HepG2 (cell line): ENCODE measurements around the gene MAP3K8. TPM values are rescaled to one million over a fixed set of nuclear protein-coding genes. Genes with fewer than 3 reads are reported as not detected.

ENCODE experiments used
- CBFB ChIP-seq: sonication (generic); formaldehyde crosslinking; IDR thresholded peaks from 2 replicates; pipeline ENCODE4 v1.4.0; 2020; ENCODE audit warnings: missing genetic modification reagents
- ELF1 ChIP-seq: sonication (generic); formaldehyde crosslinking; IDR thresholded peaks from 2 replicates; pipeline ENCODE4 v1.4.0; 2020; ENCODE audit warnings: missing genetic modification reagents
- HNF4A ChIP-seq: sonication (generic); formaldehyde crosslinking; IDR thresholded peaks from 2 replicates; pipeline ENCODE4 v1.4.0; 2020; ENCODE audit warnings: missing genetic modification reagents
- MYC ChIP-seq: sonication (generic); formaldehyde crosslinking; IDR thresholded peaks from 2 replicates; pipeline ENCODE4 v1.9.0; 2021; ENCODE audit warnings: missing genetic modification reagents, borderline replicate concordance
- NR2F6 ChIP-seq, 2 experiments: IDR thresholded peaks; 2 replicates each; pipeline ENCODE4 v1.6.1; 2016; ENCODE audit warnings: antibody characterized with exemption in 1 of 2, mild to moderate bottlenecking in 1 of 2
- PAF1 ChIP-seq: IDR thresholded peaks from 2 replicates; pipeline ENCODE4 v1.6.1; 2016; ENCODE audit warnings: missing genetic modification reagents, missing compliant biosample characterization
- PPARG ChIP-seq: conservative IDR thresholded peaks from 2 replicates; pipeline ENCODE4 v1.6.1; 2016; ENCODE audit warnings: missing biosample characterization, missing genetic modification reagents
- THAP11 ChIP-seq: IDR thresholded peaks from 2 replicates; pipeline ENCODE4 v1.6.1; 2016; ENCODE audit warnings: missing biosample characterization, missing genetic modification reagents
- ZFP62 ChIP-seq: sonication (generic); formaldehyde crosslinking; IDR thresholded peaks from 2 replicates; pipeline ENCODE4 v1.4.0; 2020; ENCODE audit warnings: missing genetic modification reagents
- ZFX ChIP-seq: sonication (generic); formaldehyde crosslinking; IDR thresholded peaks from 2 replicates; pipeline ENCODE4 v1.4.0; 2020; ENCODE audit warnings: mild to moderate bottlenecking, low read depth, missing genetic modification reagents, moderate library complexity
- ZNF253 ChIP-seq: sonication (generic); formaldehyde crosslinking; IDR thresholded peaks from 2 replicates; pipeline ENCODE4 v1.8.0; 2022; ENCODE audit warnings: mild to moderate bottlenecking, missing genetic modification reagents, borderline replicate concordance
- ZNF260 ChIP-seq: sonication (generic); formaldehyde crosslinking; IDR thresholded peaks from 2 replicates; pipeline ENCODE4 v1.4.0; 2020; ENCODE audit warnings: missing genetic modification reagents, low read depth, mild to moderate bottlenecking, borderline replicate concordance
- ZNF572 ChIP-seq: sonication (generic); formaldehyde crosslinking; IDR thresholded peaks from 2 replicates; pipeline ENCODE4 v1.5.1; 2020; ENCODE audit warnings: mild to moderate bottlenecking, missing genetic modification reagents
- ZNF607 ChIP-seq: sonication (generic); formaldehyde crosslinking; IDR thresholded peaks from 2 replicates; pipeline ENCODE4 v1.5.1; 2020; ENCODE audit warnings: missing genetic modification reagents, mild to moderate bottlenecking, borderline replicate concordance
- ZSCAN29 ChIP-seq: sonication (generic); formaldehyde crosslinking; conservative IDR thresholded peaks from 2 replicates; pipeline ENCODE4 v1.4.0; 2020; ENCODE audit warnings: mild to moderate bottlenecking, missing genetic modification reagents
- polyA plus RNA-seq, 8 experiments: library from polyadenylated mRNA; depleted of rRNA in 3 of 8; stranded (reverse) in 7 of 8; unstranded in 1 of 8; fragments of >200 nt; fragmentation: Illumina TruSeq in 4 of 8; extraction: Trizol in 4 of 8; gene quantifications; 2 replicates each; pipeline versions ENCODE4 v1.2.1 to v1.2.3, GENCODE V29; 2011 to 2016; ENCODE audit warnings: low read depth in 4 of 8, missing spikeins in 1 of 8, mixed read lengths in 1 of 8; ENCODE audit not compliant: insufficient read depth in 1 of 8
- total RNA-seq, 5 experiments: library from RNA; depleted of rRNA; stranded (reverse); fragments of >200 nt; fragmentation: Illumina TruSeq; extraction: Trizol; gene quantifications; 2 replicates each; pipeline ENCODE4 v1.2.3, GENCODE V29; 2016; ENCODE audit warnings: low read depth in 1 of 5
- TF ChIP-seq, protein P1 (sequence below): sonication (generic); formaldehyde crosslinking; conservative IDR thresholded peaks from 2 replicates; pipeline ENCODE4 v1.8.0; 2022; ENCODE audit warnings: mild to moderate bottlenecking, moderate library complexity, missing genetic modification reagents
- TF ChIP-seq, protein P2 (sequence below): sonication (generic); formaldehyde crosslinking; IDR thresholded peaks from 2 replicates; pipeline ENCODE4 v1.9.0; 2022; ENCODE audit warnings: missing genetic modification reagents, mild to moderate bottlenecking, borderline replicate concordance
- TF ChIP-seq, protein P3 (sequence below): sonication (generic); formaldehyde crosslinking; IDR thresholded peaks from 2 replicates; pipeline ENCODE4 v1.5.0; 2020; ENCODE audit warnings: missing genetic modification reagents
- TF ChIP-seq, protein P4 (sequence below): sonication (generic); formaldehyde crosslinking; IDR thresholded peaks from 2 replicates; pipeline ENCODE4 v1.5.0; 2020; ENCODE audit warnings: missing genetic modification reagents
- TF ChIP-seq, protein P5 (sequence below): sonication (generic); formaldehyde crosslinking; IDR thresholded peaks from 2 replicates; pipeline ENCODE4 v1.5.0; 2020; ENCODE audit warnings: missing genetic modification reagents, mild to moderate bottlenecking, borderline replicate concordance

MAP3K8 gene
- total and polyA plus RNA-seq, 2 of the 13 experiments (the other 11 are each of a cell fraction or from before 2014, with no cell fraction given): 19.3 to 37.9 TPM

DNA sequence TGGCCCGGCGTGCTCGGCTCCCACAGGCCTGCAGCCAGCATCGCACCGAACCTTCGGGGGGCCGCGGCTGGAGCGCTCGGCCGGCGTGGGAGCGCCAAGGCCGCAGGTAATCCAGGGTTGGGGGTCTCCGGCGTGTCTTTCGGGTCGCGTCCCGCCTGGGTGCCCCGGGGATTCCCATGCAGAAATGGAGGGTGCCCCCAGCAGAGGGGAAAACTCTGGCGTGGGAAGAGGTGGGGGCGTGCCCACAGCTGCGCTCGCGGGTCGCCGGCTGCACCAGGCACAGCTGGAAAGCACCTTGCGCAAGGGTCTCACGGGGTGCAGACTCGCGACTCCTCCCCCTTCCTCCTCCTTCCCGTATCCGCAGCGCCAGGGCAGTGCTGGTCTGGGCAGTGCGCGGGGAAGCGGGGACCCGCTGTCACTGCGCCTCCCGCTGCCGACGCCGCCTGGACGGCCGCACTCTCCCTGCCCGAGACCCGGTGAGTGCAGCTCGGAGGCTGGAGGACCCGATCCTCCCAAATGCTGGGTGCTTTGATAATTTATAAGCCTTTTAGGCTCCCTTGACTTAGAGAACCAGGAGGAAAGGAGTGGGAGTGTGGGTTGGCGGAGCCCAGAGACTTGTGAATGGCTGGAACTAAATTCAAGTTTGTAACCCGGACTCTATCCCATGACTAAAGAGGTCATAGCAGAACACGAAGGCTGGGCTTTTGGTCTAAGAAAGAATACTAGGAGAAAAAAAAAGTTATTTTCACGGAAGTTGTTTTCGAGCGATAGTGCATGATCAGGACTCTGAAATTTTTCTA is 489 bp downstream of the MAP3K8 start (continued):
- TF ChIP-seq ZSCAN29 (CRISPR knock-in tag): no peak
- TF ChIP-seq CBFB (CRISPR knock-in tag): peak; percentile 76; the same call in 1 of the 2 replicates
- no peak; the same call in 1 of the 2 replicates for TF ChIP-seq NR2F6 (IDR thresholded peaks at IDR 0.05)
- TF ChIP-seq NR2F6 (CRISPR knock-in tag; IDR thresholded peaks at IDR 0.05): peak; percentile 77
- no peak for TF ChIP-seq ZFX (CRISPR knock-in tag)
- TF ChIP-seq, protein P1, sequence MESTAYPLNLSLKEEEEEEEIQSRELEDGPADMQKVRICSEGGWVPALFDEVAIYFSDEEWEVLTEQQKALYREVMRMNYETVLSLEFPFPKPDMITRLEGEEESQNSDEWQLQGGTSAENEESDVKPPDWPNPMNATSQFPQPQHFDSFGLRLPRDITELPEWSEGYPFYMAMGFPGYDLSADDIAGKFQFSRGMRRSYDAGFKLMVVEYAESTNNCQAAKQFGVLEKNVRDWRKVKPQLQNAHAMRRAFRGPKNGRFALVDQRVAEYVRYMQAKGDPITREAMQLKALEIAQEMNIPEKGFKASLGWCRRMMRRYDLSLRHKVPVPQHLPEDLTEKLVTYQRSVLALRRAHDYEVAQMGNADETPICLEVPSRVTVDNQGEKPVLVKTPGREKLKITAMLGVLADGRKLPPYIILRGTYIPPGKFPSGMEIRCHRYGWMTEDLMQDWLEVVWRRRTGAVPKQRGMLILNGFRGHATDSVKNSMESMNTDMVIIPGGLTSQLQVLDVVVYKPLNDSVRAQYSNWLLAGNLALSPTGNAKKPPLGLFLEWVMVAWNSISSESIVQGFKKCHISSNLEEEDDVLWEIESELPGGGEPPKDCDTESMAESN: peak; percentile 79; the same call in 1 of the 2 replicates
- TF ChIP-seq ZFP62: no peak
- TF ChIP-seq, protein P2, sequence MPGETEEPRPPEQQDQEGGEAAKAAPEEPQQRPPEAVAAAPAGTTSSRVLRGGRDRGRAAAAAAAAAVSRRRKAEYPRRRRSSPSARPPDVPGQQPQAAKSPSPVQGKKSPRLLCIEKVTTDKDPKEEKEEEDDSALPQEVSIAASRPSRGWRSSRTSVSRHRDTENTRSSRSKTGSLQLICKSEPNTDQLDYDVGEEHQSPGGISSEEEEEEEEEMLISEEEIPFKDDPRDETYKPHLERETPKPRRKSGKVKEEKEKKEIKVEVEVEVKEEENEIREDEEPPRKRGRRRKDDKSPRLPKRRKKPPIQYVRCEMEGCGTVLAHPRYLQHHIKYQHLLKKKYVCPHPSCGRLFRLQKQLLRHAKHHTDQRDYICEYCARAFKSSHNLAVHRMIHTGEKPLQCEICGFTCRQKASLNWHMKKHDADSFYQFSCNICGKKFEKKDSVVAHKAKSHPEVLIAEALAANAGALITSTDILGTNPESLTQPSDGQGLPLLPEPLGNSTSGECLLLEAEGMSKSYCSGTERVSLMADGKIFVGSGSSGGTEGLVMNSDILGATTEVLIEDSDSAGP (CRISPR knock-in tag): peak; percentile 91
- TF ChIP-seq THAP11 (CRISPR knock-in tag): no peak; the same call in 1 of the 2 replicates
- TF ChIP-seq, protein P3, sequence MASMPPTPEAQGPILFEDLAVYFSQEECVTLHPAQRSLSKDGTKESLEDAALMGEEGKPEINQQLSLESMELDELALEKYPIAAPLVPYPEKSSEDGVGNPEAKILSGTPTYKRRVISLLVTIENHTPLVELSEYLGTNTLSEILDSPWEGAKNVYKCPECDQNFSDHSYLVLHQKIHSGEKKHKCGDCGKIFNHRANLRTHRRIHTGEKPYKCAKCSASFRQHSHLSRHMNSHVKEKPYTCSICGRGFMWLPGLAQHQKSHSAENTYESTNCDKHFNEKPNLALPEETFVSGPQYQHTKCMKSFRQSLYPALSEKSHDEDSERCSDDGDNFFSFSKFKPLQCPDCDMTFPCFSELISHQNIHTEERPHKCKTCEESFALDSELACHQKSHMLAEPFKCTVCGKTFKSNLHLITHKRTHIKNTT (CRISPR knock-in tag): no peak
- peak; percentile 56; the same call in 1 of the 2 replicates for TF ChIP-seq ZNF253 (CRISPR knock-in tag)
- TF ChIP-seq HNF4A: peak; percentile 71
- no peak for TF ChIP-seq ZNF260 (CRISPR knock-in tag)
- no peak for TF ChIP-seq PAF1 (CRISPR knock-in tag)
- TF ChIP-seq, protein P4, sequence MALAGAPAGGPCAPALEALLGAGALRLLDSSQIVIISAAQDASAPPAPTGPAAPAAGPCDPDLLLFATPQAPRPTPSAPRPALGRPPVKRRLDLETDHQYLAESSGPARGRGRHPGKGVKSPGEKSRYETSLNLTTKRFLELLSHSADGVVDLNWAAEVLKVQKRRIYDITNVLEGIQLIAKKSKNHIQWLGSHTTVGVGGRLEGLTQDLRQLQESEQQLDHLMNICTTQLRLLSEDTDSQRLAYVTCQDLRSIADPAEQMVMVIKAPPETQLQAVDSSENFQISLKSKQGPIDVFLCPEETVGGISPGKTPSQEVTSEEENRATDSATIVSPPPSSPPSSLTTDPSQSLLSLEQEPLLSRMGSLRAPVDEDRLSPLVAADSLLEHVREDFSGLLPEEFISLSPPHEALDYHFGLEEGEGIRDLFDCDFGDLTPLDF (CRISPR knock-in tag): peak; percentile 40; the same call in 1 of the 2 replicates
- TF ChIP-seq ZNF572 (CRISPR knock-in tag): peak; percentile 65; the same call in 1 of the 2 replicates
- 0 out of 2 replicates have a peak, but pooled peaks have one; percentile 9 for TF ChIP-seq PPARG (CRISPR knock-in tag)
- TF ChIP-seq, protein P5, sequence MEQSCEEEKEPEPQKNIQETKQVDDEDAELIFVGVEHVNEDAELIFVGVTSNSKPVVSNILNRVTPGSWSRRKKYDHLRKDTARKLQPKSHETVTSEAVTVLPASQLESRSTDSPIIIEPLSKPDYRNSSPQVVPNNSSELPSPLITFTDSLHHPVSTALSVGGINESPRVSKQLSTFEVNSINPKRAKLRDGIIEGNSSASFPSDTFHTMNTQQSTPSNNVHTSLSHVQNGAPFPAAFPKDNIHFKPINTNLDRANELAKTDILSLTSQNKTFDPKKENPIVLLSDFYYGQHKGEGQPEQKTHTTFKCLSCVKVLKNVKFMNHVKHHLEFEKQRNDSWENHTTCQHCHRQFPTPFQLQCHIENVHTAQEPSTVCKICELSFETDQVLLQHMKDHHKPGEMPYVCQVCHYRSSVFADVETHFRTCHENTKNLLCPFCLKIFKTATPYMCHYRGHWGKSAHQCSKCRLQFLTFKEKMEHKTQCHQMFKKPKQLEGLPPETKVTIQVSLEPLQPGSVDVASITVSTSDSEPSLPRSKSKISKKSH (CRISPR knock-in tag): peak; percentile 86; the same call in 1 of the 2 replicates
- TF ChIP-seq MYC (CRISPR knock-in tag): peak; percentile 75; the same call in 1 of the 2 replicates
- TF ChIP-seq ZNF607: peak; percentile 53; the same call in 1 of the 2 replicates
- peak; percentile 53 for TF ChIP-seq ELF1 (CRISPR knock-in tag)
